Vagina (tissue), 2 donors: ENCODE results near the gene ATP11C.
"Not testable (repeated sequence)": the region's sequence is repeated elsewhere in the genome, so short reads cannot be mapped to it uniquely, and the experiment has no call there.

ENCODE experiments used
- CTCF ChIP-seq, 3 experiments: fragments of 450-650 bp in 2 of 3; fragments of 200-600 bp in 1 of 3; sonication (generic) in 1 of 3; IDR thresholded peaks; one replicate each; pipeline ENCODE4 v1.5.1; 2017 to 2019; ENCODE audit warnings: antibody characterized with exemption in 3 of 3, mild to moderate bottlenecking in 2 of 3, moderate library complexity in 2 of 3
- POLR2A ChIP-seq, 2 donors: fragments of 450-650 bp; IDR thresholded peaks; one replicate each; pipeline ENCODE4 v1.6.1; 2017; ENCODE audit warnings: antibody characterized with exemption in 2 of 2, mild to moderate bottlenecking in 2 of 2, moderate library complexity in 2 of 2
- POLR2AphosphoS5 ChIP-seq, 2 donors: sonication (generic); formaldehyde crosslinking; IDR thresholded peaks; one replicate each; pipeline ENCODE4 v1.9.0; 2017; ENCODE audit warnings: antibody characterized with exemption in 2 of 2, mild to moderate bottlenecking in 2 of 2, low read depth in 1 of 2; ENCODE audit not compliant: insufficient read depth in 1 of 2

GRCh38 chrX:139961091-139961490 is 28.2 kb upstream of the ATP11C start:
- TF ChIP-seq CTCF (IDR thresholded peaks at IDR 0.05); POLR2AphosphoS5 (IDR thresholded peaks at IDR 0.05; ENCODE audit: insufficient read depth in 1 of 2, low read depth in 1 of 2); POLR2A (IDR thresholded peaks at IDR 0.05): not testable (repeated sequence)
